GM21723 (cell line): ENCODE data around the gene NAV1.
"Not testable (repeated sequence)": the region's sequence is repeated elsewhere in the genome, so short reads cannot be mapped to it uniquely, and the experiment has no call there.

Source experiments
- ATAC-seq: cut with Tn5 transposase; IDR thresholded peaks from one replicate; pipeline ENCODE4 v1.9.1; 2021; ENCODE audit warnings: mild to moderate bottlenecking, moderate library complexity; ENCODE audit not compliant: unreplicated experiment

Gene NAV1

DNA sequence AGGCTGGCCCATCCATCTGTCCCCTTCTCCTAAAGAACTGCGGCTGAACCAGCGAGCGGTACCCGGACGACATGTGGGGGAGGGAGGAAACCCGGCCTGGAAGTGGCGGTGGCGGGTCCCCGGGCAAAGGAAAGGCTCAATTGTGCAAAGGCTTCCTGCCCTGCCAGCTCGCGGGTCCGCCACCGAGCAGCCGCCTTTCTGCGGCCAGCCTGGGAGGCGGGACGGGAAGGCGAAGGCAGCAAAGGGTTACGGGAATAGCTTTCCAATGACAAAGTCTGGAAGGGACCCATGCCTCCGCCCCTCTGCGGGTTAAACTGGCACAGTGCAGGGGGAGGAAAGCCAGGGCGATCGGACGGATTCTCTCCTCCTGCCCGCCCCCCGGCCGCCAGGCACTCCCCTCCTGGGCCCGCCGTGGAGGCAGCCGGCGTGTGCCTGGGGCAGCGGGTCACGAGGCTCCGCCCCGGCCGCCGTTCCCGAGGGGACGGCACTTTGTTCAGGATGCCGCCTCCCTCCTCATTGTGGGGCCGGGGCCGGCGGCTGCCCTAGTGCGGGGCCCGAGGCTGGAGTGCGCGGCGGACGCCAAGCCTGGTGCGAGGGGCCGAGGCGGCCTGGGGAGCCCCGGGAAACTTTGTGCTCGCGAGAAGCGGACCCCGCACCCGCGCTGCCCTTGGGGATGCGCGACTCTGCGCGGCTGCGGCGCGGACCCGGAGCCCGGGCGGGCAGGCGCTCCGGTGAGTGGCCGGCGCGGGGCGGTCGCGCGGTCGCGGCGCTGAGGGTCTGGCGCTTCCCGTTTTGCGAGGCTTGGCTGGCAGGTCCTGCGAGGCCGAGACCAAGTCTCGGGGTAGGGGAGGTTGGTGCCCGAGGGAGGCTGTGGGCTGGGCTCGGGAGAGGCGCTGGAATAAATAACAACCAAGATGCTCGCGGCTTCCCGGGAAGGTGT lies at the start of gene NAV1:
TSS of gene NAV1 (plus strand) at position 516 of the 940 bp plus-strand sequence. CDS start 83,758 bp downstream, outside the sequence.
- ATAC-seq: no peak

DNA sequence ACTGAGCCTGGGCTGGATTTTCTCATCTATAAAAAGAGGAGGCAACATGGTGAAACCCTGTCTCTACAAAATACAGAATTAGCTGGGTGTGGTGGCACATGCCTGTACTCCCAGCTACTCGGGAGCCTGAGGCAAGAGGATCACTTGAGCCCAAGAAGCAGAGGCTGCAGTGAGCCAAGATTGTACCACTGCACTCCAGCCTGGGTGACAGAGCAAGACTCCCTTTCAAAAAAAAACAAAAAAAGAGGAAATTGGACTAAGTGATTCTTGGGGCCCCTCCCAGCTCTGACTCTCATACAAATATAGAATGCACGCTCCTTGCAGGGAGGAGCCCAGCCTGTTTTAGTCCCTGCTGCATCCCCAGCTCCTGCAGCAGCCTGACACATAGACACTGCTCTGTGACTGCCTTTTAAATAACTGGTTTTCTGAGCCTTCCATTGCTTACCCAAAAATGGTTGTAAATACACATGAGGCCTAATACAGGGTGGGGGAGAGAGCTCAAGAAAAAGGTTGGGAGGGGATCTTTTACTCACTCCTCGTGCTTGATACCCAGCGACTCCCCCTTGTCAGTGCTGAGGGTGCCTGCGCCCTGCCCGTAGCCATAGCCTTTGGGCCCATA lies 49.2 kb upstream of the NAV1 start:
- no peak for ATAC-seq

GRCh38 chr1:201490708-201491131 lies 48.2 kb upstream of the NAV1 start:
- no peak for ATAC-seq

GRCh38 chr1:201491896-201492511 lies 46.9 kb upstream of the NAV1 start:
- no peak for ATAC-seq

DNA sequence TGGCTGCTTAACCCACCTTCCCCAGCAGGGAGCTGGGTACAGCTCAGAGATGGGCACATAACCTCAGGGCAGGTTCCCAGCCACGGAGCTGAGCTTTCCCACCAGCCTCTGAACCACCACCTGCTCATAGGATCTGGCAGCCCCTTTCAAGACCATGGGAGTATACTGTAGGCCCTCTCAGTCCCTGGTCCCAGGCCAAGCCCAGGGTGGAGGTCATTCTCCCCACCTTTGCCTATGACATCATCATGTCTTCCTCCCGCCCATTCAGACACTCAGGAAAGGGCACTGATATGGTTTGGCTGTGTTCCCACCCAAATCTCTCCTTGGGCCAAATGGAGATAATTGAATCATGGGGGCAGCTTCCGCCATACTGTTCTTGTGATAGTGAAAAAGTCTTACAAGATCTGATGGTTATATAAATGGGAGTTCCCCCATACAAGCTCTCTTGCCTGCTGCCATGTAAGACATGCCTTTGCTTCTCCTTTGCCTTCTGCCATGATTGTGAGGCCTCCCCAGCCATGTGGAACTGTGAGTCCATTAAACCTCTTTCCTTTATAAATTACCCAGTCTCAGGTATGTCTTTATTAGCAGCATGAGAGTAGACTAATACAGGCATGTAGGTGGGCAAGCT lies 45.8 kb upstream of the NAV1 start:
- not testable (repeated sequence) for ATAC-seq

GRCh38 chr1:201493757-201494617 lies 44.9 kb upstream of the NAV1 start:
- no peak for ATAC-seq

- ATAC-seq: no peak
Observed at GRCh38 chr1:201495551-201496295, 43.2 kb upstream of the NAV1 start.

- no peak for ATAC-seq
Observed at GRCh38 chr1:201496296-201496690, 42.6 kb upstream of the NAV1 start.

- no peak for ATAC-seq
Observed at GRCh38 chr1:201497935-201498509, 40.9 kb upstream of the NAV1 start.

DNA sequence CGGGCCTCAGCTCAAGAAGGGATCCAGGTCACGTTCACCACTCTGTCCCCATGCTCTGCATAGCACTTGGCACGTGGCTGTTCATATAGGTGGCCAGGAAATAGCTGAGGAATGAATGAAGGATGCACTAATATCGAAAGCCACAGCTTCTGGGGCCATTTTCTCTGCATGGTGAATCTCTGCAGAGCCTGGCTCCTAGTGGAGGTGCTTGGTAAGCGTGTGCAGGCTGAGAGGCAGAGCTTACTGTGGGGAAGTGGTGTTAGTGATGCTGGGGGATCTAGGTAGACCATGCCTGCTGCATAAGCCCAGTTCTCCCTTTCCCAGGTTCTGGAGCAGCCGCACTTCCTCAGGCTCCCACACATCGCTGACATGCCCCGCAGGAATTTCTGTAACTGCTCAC lies 40.3 kb upstream of the NAV1 start:
- ATAC-seq: no peak

DNA sequence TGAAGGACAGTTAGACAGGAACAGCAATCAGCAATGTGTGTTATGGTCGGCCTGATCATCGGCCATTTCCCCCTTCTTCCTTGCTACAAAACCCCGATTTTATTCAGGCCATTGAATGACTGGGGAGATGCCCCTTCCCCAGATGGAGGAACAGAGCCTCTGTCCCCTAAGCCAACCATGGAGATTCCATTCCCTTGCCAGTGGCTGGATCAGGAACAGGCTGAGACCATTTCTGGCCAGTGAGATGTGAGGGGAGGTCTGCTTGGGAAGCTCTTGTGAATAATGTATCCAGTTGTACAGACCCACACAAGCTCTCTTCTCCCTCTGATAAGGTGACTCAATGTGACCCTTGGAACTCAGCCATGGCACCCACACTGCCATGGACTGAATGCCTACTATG lies 39.7 kb upstream of the NAV1 start:
- no peak for ATAC-seq

GRCh38 chr1:201499795-201500669 lies 38.9 kb upstream of the NAV1 start:
- ATAC-seq: no peak

- ATAC-seq: no peak
Observed at GRCh38 chr1:201500670-201501120, 38.2 kb upstream of the NAV1 start.

DNA sequence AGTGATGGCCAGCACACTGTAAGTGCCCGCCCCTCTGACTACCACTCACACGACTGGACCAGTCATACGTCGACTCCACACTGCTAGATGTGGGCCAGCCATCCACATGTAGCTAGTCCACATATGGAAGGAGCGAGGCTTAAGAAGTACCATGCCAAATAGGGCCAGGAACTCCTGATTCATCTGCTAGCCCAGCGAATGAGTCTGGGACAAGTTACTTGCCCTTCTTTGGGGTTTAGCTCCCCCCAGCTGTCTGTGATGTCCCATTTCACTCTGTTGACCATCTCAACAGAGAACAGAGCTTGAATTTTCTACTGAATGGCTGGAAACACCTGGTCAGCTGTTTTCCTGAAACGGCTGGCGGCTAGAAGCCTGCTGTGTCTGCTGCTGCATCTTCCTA lies 37.8 kb upstream of the NAV1 start:
- ATAC-seq: no peak

- ATAC-seq: no peak
Observed at GRCh38 chr1:201501812-201502510, 37.0 kb upstream of the NAV1 start.

GRCh38 chr1:201502511-201502857 lies 36.4 kb upstream of the NAV1 start:
- no peak for ATAC-seq

GRCh38 chr1:201503397-201504176 lies 35.3 kb upstream of the NAV1 start:
- no peak for ATAC-seq
